GM18873 (cell line): ENCODE results near the gene CNTNAP5.

ENCODE experiments used
- ATAC-seq: cut with Tn5 transposase; IDR thresholded peaks from one replicate; pipeline ENCODE4 v1.9.1; 2021; ENCODE audit warnings: mild to moderate bottlenecking, moderate library complexity, moderate number of reproducible peaks; ENCODE audit not compliant: unreplicated experiment, low FRiP score

The CNTNAP5 gene

GRCh38 chr2:124254621-124255020 is 229.5 kb downstream of the CNTNAP5 start:
- no peak for ATAC-seq

- ATAC-seq: no peak
These were observed 232.0 kb downstream of the CNTNAP5 start for GRCh38 chr2:124257120-124257519.

GRCh38 chr2:124258140-124258880 is 233.2 kb downstream of the CNTNAP5 start:
- no peak for ATAC-seq

- no peak for ATAC-seq
These were observed 236.4 kb downstream of the CNTNAP5 start for GRCh38 chr2:124261456-124261855.

- ATAC-seq: no peak
These were observed 239.5 kb downstream of the CNTNAP5 start for GRCh38 chr2:124264551-124265091.

GRCh38 chr2:124267794-124268193 is 242.7 kb downstream of the CNTNAP5 start:
- ATAC-seq: no peak

- no peak for ATAC-seq
These were observed 244.3 kb downstream of the CNTNAP5 start for GRCh38 chr2:124269348-124269747.

GRCh38 chr2:124272261-124272841 is 247.3 kb downstream of the CNTNAP5 start:
- no peak for ATAC-seq

- ATAC-seq: no peak
These were observed 256.5 kb downstream of the CNTNAP5 start for GRCh38 chr2:124281541-124281940.

- no peak for ATAC-seq
These were observed 258.0 kb downstream of the CNTNAP5 start for GRCh38 chr2:124283096-124283495.

- no peak for ATAC-seq
These were observed 261.1 kb downstream of the CNTNAP5 start for GRCh38 chr2:124286089-124286783.

- no peak for ATAC-seq
These were observed 264.0 kb downstream of the CNTNAP5 start for GRCh38 chr2:124289060-124289459.

- no peak for ATAC-seq
These were observed 264.5 kb downstream of the CNTNAP5 start for GRCh38 chr2:124289615-124290014.

GRCh38 chr2:124296470-124296869 is 271.4 kb downstream of the CNTNAP5 start:
- no peak for ATAC-seq

GRCh38 chr2:124301915-124302314 is 276.8 kb downstream of the CNTNAP5 start:
- no peak for ATAC-seq

- no peak for ATAC-seq
These were observed 283.4 kb downstream of the CNTNAP5 start for GRCh38 chr2:124308319-124309062.

- ATAC-seq: no peak
These were observed 284.6 kb downstream of the CNTNAP5 start for GRCh38 chr2:124309563-124310138.

- ATAC-seq: no peak
These were observed 285.6 kb downstream of the CNTNAP5 start for GRCh38 chr2:124310671-124311070.

GRCh38 chr2:124314084-124314483 is 289.0 kb downstream of the CNTNAP5 start:
- no peak for ATAC-seq

GRCh38 chr2:124315221-124315880 is 290.3 kb downstream of the CNTNAP5 start:
- no peak for ATAC-seq
